ENCODE data around the gene MAN1B1.

The MAN1B1 gene

DNA sequence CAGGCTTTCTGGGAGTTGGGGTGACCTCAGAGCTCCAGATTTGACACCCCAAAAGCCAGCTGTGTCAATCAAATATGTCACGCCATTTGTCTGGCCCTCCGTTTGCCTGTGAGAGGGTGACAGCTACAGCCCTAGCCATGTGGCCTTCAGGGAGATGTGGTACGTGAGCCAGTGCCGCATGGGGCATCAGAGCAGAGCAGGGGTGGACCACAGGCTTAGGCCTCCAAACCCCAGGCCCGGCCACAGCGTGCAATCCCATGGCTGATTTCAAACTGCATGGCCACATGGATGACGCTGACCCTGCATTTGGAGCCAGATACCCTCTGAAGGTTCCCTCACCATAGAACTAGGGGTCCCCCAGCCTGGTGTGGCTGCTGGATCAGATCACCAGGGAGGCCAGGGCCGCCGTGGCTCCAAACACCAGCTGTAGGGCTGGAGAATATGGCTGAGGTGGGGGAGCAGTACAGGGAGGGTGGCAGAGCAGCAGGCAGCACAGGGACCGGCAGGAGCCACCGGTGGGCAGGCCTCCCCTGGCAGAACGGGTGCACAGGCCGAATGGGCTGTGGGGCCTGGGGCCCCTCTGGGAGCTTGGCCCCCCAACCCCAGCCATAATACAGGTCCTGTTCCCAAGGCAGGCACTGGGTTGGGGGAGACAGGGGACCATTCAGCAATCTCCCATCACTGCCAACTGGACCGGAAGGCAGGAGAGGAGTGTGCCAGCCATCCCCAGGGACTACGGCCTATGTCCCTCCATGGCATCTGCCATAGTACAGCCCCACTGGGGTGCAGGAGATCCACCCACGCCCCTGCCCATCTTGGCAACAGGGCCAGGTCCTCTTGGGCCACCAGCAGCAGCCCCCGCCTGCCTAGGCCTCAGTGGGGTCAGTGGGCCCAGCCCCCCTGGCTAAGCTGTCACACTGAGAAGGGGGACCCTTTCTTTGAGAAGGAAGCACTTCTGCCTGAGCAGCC lies 18.0 kb upstream of the MAN1B1 start:
- no peak for DNase-seq (ENCODE audit: low read depth in 2 of 2)

DNA sequence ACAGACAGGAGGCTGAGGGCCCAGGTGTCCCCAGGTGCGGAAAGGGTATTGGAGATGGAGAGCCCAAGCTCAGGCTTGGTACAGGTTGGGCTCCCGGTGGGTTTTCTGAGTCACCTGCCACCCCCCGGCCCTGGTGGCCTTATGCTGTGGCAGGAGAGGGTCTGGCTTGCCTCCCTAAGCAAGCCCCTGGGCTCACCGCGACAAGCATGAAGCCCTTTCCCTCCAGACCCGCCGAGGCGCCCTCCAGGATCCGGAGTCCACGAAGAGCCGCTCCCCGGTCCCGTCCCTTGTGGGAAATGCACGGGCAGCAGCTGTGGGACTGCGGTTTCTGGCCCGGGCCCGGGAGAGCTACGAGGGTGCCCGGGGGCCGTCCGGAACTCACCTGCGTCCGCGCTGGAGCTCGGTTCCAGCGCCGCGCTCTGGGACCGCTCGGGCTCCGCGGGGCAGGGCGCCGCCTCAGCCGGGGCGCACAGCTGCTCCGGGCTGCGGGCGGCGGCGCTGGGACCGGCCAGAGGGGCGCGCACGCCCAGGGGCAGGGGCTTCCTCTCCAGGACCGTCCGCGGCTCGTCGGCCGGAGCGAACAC lies 17.2 kb upstream of the MAN1B1 start:
- no peak for DNase-seq (ENCODE audit: low read depth in 2 of 2)

DNA sequence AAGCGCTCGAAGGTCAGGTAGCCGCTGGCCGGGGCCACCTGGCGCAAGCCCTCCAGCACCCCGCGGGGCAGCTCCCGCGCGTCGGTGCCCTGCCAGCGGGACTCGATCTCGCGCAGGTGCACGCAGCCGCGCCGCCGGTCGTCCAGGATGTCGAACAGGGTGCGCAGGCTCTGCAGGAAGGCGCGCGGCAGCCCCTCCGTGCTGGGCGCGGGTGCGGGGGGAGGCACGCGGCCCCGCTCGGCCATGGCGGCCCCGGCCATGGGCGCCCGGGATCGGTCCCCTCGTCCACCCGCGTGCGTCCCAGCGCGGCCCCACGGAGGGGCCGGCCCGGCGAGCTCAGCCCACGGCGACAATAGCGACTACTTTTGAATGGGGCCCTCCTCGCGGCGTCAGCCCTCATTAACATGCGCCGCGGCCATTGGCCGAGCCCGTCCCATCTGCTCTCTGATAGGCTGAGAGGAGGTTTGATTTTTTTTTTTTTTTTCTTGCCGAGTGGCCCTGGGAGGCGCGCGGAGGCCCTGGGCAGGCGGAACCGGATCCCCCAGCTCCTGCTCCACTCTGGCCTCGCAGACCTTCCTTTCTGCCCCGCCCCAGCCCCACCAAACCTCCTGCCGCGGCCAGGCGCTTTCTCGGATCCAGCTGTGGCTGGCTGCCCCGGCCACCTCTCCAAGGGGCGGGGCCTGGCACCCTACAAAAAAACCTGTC lies 16.4 kb upstream of the MAN1B1 start, which contains the start of gene SAPCD2:
TSS of gene SAPCD2 (minus strand) at position 357 of the 705 bp plus-strand sequence. CDS start at position 260, 97 bp downstream.
- peak; percentile 73 to 79 for DNase-seq (ENCODE audit: low read depth in 2 of 2)

DNA sequence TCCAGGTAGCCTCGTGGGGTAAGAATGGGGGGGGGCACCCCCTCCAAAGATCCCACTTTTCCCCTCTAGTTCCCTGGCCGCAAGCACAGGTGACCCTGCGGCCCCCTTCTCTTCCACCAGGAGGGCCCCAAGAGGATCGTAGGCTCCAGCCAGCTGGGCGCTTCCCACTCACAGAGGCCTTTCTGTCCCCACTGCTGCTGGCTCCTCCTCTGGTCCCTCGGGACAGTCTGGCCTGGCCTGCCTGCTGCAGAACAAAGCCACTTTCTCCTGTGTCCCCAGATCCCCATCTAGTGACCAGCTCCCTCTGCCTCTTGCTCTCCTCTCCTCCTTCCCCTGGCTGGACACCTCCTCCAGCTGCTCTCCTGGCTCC lies 15.9 kb upstream of the MAN1B1 start:
- DNase-seq (ENCODE audit: low read depth in 2 of 2), result no peak

DNA sequence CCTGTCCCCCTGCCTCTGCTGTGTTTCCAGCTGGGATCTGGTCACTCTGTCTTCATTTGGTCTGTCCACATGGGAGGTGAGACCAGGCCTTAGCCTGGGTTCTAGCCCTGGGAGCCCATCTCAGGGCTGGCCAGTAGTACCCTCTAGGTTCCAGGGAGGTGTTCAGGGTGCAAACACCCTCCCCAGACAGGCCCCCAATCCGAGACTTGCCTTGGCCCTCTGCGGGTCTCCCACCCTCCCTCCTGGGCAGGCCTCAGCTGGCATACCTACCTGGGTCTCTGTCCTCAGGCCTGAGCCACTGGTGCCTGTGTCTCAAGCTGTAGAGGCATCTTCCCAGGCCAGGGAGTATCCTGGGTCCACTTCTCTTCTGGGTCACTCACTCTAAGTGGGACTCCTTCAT lies 15.5 kb upstream of the MAN1B1 start:
- DNase-seq (ENCODE audit: low read depth in 2 of 2), result no peak

DNA sequence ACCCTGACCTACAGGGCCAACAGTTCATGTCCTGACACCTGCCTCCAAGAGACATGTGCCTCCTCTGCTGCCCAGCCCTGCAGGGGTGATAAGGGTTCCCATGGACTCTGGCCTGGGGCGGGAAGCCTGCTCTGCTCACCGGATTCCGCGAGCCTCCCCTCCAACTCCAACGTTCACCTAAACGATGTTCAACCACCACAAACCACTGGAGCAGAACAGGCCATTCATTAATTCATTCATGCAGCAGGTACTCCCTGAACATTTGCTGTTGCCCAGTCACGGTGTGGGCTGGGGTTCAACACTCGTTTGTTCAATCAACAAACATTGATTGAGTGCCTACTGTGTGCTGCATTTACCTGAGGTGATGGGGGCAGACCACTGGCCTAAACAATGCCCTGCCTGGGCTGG lies 12.8 kb upstream of the MAN1B1 start:
- no peak for DNase-seq (ENCODE audit: low read depth in 2 of 2)

GRCh38 chr9:137074657-137075274 lies 12.0 kb upstream of the MAN1B1 start:
- DNase-seq (ENCODE audit: low read depth in 2 of 2), result no peak

- DNase-seq (ENCODE audit: low read depth in 2 of 2), result no peak
Observed at GRCh38 chr9:137075275-137075775, 11.5 kb upstream of the MAN1B1 start.

- no peak for DNase-seq (ENCODE audit: low read depth in 2 of 2)
Observed at GRCh38 chr9:137076636-137077009, 10.2 kb upstream of the MAN1B1 start.

DNA sequence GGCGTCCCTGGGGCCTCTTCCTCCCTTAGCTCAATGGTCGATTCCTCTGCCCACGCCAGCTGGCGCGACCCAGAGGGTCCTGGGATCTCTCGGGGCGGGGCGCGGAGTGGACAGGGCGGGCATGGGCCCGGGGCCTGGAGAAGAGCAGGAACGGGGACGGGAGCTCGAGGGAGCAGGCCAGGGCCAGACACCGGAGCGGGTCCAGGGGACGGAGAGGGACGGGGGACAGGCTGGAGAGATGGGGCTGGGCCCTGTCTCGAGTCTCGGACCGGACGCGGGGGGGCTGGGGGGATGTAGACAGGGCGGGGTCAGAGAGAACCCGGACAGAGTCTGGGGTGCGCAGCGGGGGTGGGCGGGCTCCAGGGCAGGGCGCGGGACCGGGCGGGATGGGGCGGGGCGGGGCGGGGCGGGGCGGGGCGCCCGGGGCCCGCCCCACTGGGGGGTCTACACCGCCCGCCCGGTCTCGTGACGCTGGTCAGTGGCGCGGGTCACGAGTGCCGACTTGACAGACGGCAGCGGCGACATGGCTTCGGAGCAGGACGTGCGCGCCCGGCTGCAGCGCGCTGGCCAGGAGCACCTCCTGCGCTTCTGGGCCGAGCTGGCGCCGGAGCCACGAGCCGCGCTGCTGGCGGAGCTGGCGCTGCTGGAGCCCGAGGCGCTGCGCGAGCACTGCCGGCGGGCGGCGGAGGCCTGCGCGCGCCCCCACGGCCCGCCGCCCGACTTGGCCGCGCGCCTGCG lies 9.6 kb upstream of the MAN1B1 start, which contains the start of gene UAP1L1:
TSS of gene UAP1L1 (plus strand) at position 508 of the 738 bp plus-strand sequence. CDS start at position 524, 16 bp downstream.
- DNase-seq (ENCODE audit: low read depth in 2 of 2), result peak in 1 of 2 donors; percentile 39

DNA sequence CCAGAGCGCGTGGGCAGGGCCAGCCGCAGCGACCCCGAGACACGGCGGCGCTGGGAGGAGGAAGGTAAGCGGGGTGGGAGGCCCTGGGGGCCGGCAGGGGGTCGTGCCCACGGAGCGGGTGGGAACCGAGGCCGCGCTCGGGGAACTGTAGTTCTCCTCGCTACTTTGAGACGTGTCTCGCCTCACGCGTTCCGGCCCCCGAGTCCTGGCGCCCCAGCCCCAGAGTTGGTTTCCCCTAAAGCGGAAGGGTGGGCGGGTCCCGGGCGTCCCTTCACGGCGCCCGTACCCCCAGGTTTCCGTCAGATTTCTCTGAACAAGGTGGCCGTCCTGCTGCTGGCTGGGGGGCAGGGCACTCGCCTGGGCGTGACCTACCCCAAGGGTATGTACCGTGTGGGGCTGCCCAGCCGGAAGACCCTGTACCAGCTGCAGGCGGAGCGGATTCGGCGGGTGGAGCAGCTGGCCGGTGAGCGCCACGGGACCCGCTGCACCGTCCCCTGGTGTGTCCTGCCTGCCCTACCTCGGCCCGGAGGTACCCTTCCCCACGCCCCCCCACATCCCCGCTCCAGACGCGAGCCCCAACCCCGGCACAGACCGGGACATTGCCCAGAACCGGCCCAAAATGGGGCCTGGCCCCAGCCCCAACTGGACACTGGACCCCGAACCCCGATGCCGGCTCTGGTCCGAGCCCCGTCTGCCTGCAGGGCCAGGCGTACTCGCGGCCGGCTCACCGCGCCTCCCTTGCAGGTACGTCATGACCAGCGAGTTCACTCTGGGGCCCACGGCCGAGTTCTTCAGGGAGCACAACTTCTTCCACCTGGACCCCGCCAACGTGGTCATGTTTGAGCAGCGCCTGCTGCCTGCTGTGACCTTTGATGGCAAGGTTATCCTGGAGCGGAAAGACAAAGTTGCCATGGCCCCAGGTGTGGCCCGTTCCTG lies 8.8 kb upstream of the MAN1B1 start:
- peak in 1 of 2 donors; percentile 14 for DNase-seq (ENCODE audit: low read depth in 2 of 2)

DNA sequence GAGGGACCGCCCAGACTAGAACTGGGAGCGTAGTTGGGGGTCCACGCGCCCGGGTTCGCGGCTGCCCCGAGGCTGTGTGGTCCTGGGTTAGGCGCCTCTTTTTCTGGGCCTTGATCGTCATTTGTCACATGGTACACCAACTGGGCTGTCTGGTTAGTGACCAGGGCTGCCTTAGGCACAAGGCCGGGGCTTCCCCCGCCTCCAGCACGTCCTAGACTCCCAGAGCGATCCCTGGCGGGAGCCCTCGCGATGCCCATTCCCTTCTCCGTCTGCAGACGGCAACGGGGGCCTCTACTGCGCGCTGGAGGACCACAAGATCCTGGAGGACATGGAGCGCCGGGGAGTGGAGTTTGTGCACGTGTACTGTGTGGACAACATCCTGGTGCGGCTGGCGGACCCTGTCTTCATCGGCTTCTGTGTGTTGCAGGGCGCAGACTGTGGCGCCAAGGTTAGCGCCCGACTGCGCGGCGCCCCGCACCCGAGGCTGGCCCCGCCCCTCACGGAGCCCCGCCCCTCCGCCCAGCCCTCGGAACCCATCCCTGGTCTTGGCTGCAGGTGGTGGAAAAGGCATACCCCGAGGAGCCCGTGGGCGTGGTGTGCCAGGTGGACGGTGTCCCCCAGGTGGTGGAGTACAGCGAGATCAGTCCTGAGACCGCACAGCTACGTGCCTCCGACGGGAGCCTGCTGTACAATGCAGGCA lies 7.9 kb upstream of the MAN1B1 start:
- DNase-seq (ENCODE audit: low read depth in 2 of 2), result no peak

DNA sequence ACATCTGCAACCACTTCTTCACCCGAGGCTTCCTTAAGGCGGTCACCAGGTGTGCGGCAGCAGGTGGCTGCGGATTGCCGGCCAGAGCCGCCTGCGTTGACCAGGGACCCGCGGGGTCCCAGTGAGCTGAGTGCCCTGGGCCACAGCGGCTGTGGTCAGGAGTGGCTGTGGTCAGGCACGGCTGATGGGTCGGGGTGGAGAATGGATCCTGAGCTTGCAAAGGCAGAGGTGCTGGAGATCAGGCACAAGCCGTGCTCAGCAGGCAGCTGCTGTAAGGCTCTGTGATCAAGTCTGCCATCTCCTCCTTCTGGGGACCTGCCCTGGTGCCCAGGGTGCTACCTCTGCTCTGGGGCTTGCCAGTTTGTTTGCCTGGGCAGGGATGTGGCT lies 7.4 kb upstream of the MAN1B1 start:
- DNase-seq (ENCODE audit: low read depth in 2 of 2), result no peak

- no peak for DNase-seq (ENCODE audit: low read depth in 2 of 2)
Observed at GRCh38 chr9:137080260-137081122, 6.3 kb upstream of the MAN1B1 start.

- no peak for DNase-seq (ENCODE audit: low read depth in 2 of 2)
Observed at GRCh38 chr9:137082222-137082924, 4.4 kb upstream of the MAN1B1 start.

DNA sequence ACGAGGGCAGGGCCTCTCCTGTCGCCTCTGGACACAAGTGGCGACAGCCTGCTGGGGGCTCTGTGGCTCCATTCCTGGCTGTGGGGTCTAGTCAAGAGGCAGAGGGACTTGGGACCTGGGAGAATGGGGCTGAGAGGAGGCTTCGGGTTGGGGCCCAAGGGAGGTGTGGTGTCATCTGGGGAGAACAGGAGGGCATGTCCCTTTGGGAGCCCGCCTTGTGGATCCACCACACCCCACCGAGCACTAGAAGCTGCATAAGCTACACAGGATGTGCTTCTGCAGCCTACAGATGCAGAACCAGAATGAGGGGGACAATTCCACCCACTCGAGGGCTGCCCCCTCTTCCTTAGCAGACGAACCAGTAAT lies 3.9 kb upstream of the MAN1B1 start:
- DNase-seq (ENCODE audit: low read depth in 2 of 2), result no peak

DNA sequence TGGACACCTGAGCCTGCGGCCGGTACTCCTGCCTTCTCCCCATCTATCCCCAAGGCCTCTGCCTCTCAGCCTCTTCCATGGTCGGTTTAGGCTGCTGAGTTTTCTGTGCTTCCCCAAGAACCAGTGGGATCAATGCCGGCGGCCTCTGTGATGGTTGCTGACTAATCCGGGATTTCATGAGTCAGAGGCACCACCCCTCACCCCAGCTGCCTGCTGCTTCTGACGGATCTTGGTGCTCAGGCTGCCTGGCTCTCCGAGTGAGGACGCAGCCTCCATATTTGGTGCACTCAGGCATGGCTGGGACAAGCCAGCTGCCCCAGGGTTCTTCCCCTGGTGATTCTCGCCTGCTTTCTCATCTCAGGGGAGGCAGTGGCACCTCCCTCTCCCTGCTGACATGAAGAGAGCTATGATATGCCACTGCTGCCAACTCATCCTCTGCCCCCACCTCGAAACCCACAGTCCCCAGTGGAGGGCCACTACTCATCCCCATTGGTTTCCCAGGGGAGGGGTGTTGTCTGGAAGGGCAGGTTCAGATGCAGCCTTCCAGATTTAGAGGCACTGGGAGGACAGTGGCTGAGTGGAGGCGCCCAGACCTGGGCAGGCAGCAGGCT lies 3.3 kb upstream of the MAN1B1 start:
- DNase-seq (ENCODE audit: low read depth in 2 of 2), result peak in 1 of 2 donors; percentile 23

Data from stimulated activated CD4-positive, alpha-beta T cell treated with anti-CD3 and anti-CD28 coated beads, Interleukin-15, amount 100 ng/mL, for 48 hours (primary cell).